BJ (cell line): ENCODE measurements around the gene THAP8. TPM values are rescaled to one million over a fixed set of nuclear protein-coding genes. Genes with fewer than 3 reads are reported as not detected.

Experiments
- CTCF ChIA-PET: fragments of 350-600 bp; formaldehyde crosslinking; extraction: SDS; loops from one replicate; lab custom pipeline; 2021; ENCODE audit warnings: antibody characterized with exemption, inconsistent platforms; lab: Yijun Ruan, JAX
- POLR2A ChIA-PET: fragments of 300-600 bp; sonication (Branson Sonifier 250); formaldehyde crosslinking; extraction: SDS; loops from one replicate; lab custom pipeline; 2021; ENCODE audit warnings: antibody characterized with exemption; lab: Charles Lee
- DNase-seq: peaks from one replicate; pipeline ENCODE4 v3.0.0-alpha.2; 2011; ENCODE audit warnings: low read depth
- H3K27me3 ChIP-seq: 2 replicates; pipeline ENCODE4 v1.6.0; 2011; ENCODE audit warnings: low read length; ENCODE audit not compliant: control insufficient read depth, insufficient read depth
- H3K36me3 ChIP-seq: 2 replicates; pipeline ENCODE4 v1.5.1; 2011; ENCODE audit warnings: low read length; ENCODE audit not compliant: control insufficient read depth, insufficient read depth
- H3K4me3 ChIP-seq: 2 replicates; pipeline ENCODE4 v1.5.1; 2011; ENCODE audit warnings: low read depth, mild to moderate bottlenecking, control low read depth, low read length
- polyA plus RNA-seq: library from polyadenylated mRNA; depleted of rRNA; stranded (reverse); fragments of >200 nt; gene quantifications from 2 replicates; pipeline ENCODE4 v1.2.3, GENCODE V29; 2011
- TF ChIP-seq, protein P1 (sequence below): IDR thresholded peaks from 2 replicates; pipeline ENCODE4 v1.5.1; 2011; ENCODE audit warnings: low read depth, mild to moderate bottlenecking, control low read depth, inconsistent platforms, low read length, moderate library complexity; ENCODE audit not compliant: insufficient read depth

Gene THAP8
- polyA plus RNA-seq, 1 experiment: 11.0 TPM

DNA sequence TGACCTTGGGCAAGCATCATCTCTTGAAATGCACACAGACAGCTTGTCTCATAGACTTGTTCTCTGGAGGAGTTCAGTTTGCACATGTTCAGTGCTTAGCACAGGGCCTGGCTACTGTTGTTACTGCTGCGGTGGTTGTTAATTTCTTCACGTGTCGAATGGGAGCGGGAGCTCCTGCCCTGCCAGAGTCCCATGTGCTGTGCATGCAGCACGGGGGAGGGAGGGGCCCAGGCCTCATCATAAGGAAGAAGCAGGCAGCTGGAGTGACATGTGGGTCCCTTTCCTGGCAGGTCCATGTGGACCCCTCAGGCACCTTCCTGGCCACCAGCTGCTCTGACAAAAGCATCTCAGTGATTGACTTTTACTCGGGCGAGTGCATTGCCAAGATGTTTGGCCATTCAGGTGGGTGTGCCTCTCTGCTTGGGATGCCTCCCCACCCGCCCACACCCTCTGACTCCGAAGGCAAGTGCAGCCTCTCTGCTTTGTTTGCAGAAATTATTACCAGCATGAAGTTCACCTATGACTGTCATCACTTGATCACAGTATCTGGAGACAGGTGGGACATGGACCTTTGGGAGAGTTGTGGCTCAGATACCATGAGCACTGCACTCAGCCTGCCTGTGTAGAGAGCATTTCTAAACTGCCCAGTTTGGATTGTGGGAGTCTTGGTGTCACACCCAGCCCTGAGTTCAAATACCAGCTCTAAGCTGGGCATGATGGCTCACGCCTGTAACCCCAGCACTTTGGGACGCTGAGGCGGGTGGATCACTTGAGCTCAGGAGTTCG, 37.0 kb upstream of the THAP8 start:
- Histone ChIP-seq H3K27me3 (no peaks in the 10 kb centered on the region), H3K36me3 (peaks cover 5% of the 10 kb centered on the region), H3K4me3 (no peak overlapping the region)
- TF ChIP-seq, protein P1, sequence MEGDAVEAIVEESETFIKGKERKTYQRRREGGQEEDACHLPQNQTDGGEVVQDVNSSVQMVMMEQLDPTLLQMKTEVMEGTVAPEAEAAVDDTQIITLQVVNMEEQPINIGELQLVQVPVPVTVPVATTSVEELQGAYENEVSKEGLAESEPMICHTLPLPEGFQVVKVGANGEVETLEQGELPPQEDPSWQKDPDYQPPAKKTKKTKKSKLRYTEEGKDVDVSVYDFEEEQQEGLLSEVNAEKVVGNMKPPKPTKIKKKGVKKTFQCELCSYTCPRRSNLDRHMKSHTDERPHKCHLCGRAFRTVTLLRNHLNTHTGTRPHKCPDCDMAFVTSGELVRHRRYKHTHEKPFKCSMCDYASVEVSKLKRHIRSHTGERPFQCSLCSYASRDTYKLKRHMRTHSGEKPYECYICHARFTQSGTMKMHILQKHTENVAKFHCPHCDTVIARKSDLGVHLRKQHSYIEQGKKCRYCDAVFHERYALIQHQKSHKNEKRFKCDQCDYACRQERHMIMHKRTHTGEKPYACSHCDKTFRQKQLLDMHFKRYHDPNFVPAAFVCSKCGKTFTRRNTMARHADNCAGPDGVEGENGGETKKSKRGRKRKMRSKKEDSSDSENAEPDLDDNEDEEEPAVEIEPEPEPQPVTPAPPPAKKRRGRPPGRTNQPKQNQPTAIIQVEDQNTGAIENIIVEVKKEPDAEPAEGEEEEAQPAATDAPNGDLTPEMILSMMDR: no peak
- ChIA-PET POLR2A (no interaction called here), CTCF (no interaction called here)
- DNase-seq: no peak

DNA sequence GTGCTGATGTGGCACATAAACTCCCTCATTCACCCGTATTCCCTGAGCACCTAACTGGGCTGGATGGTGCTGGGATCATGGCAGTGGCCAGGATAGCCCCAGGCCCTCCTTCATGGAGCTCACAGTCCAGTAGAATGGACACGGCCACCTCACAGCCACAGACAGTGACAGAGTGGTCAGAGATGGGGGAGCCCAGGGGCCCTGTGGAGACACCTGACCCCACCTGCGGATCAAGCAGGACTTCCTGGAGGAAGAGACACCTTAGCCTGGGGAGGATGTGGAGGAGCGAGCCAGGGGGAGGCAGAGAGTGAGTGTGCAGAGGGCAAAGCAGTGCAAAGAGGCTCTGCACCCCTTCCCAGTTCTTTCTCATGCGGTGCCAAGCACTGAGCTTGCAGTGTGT, 35.8 kb upstream of the THAP8 start:
- H3K4me3 ChIP-seq: no peak overlapping the region
- CTCF ChIA-PET: interaction anchor here (0.8 kb wide), 1 partner anchor 31 kb away, joined by 3 read pairs; no protein-coding TSS in a partner anchor
- no peaks in the 10 kb centered on the region for H3K27me3 ChIP-seq
- TF ChIP-seq, protein P1: no peak
- POLR2A ChIA-PET: no interaction called here
- no peak for DNase-seq
- peaks cover 5% of the 10 kb centered on the region for H3K36me3 ChIP-seq

DNA sequence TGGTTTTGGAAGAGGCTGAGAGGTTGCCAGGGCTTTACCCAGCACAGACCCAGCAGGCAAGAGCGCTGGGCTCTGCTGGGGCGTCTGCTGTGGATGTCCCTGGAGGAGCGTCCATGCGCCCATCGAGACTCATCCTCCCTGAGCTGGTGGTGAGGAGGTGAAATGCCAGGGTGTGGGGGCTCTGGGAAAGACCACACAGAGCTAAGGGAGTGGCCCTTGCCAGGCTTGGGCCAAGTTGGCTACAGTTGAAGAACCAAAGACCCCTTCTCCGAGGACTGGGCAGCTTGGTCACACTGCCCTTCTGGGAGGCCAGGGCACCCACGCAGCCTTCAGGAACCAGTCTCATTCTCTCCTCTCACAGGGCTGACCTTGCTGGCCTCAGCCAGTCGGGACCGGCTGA, 32.2 kb upstream of the THAP8 start:
- ChIA-PET CTCF (no interaction called here), POLR2A (no interaction called here)
- Histone ChIP-seq H3K36me3 (peaks cover 3% of the 10 kb centered on the region), H3K27me3 (no peaks in the 10 kb centered on the region), H3K4me3 (no peak overlapping the region)
- TF ChIP-seq, protein P1: no peak
- no peak for DNase-seq

DNA sequence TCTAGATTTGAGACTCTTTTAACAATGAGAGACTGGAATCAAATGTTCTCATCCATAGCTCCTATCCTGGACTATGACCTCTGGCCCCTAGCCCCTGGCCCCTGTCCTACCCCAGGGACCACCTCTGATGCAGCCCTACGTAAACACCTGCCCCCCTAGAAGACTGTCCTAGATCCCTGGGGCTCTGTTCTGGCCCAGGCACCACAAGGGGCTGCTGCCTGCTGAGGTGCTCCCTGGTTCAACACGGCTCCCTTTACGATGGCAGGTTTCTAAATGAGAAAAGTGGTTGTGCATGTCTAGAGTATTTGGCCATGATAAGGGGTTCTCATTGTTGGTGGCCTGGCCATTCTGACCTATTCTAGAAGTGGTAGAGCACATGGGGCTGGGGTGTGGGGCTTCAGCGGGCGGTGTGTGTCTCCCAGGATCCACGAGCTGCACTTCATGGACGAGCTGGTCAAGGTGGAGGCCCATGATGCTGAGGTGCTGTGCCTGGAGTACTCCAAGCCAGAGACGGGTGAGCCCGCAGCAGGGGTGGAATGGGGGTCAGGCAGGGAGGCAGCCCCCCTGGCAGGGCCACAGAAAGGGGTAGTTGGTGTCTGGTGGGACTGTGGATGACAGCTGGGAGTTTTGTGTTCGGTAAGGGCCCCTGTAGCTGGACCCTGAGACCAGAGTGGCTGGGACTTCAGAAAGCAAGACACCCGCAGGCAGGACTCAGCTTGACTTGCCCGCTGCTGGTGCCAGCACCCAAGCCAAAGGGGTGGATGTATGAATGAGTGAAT, 30.3 kb upstream of the THAP8 start:
- Histone ChIP-seq H3K4me3 (no peak overlapping the region), H3K36me3 (peaks cover 1% of the 10 kb centered on the region), H3K27me3 (no peaks in the 10 kb centered on the region)
- CTCF ChIA-PET: no interaction called here
- TF ChIP-seq, protein P1: no peak
- no peak for DNase-seq
- POLR2A ChIA-PET: no interaction called here

DNA sequence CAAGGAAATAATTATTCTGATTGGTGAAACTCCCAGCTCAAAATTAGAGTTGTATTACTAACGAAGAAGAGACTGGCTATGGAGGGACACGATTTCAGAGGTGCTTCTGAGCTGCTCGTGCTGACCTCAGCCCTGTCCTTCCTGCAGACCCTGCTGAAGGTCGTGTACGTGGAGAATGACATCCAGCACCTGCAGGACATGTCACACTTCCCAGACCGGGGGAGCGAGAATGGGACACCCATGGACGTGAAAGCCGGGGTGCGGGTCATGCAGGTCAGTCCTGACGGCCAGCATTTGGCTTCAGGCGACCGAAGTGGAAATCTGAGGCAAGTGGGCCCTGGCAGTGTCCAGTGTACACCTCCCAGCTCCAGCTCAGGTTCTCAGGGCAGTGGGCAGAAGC, 28.8 kb upstream of the THAP8 start:
- ChIA-PET CTCF (interaction anchor here (0.9 to 1.4 kb wide), 3 partner anchors 10 to 45 kb away, joined by 3 to 4 read pairs (median 3); partner anchors contain the start of gene TBCB), POLR2A (no interaction called here)
- DNase-seq: no peak
- Histone ChIP-seq H3K36me3 (peaks cover 1% of the 10 kb centered on the region), H3K27me3 (no peaks in the 10 kb centered on the region), H3K4me3 (no peak overlapping the region)
- TF ChIP-seq, protein P1: no peak
